ENCODE data around the gene CXXC1. TPM values are rescaled to one million over a fixed set of nuclear protein-coding genes. Genes with fewer than 3 reads are reported as not detected.

Gene CXXC1
- total RNA-seq, 1 donor from 2014 or later, result 33.7 TPM

DNA sequence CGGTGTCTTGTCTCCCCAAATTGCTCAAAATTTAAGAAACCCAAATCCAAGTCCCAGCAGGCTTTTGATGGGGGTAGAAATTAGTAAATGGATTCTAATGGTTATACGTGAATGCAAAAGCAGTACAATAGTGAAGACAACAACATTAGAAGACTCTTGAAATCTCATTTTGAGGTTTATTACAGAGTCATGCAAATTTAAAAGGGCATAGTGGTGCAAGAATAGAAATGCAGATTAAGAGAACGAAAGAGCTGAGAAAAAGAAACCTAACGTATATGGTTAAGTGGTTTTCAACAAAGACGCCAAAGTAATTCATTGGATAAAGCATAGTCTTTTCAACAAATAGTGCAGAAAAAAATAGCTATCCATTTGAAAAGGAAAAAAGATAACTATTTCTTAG, 33.2 kb upstream of the CXXC1 start:
- Histone ChIP-seq H3K4me1 (no peaks in the 10 kb centered on the region), H3K9me3 (replicated peaks) (no peaks in the 10 kb centered on the region), H3K27me3 (ENCODE audit: low read depth) (peaks cover 11% of the 10 kb centered on the region), H3K4me3 (no peak overlapping the region), H3K36me3 (no peaks in the 10 kb centered on the region), H3K27ac (replicated peaks) (no peak overlapping the region)
- no peak for DNase-seq
- TF ChIP-seq, protein P1, sequence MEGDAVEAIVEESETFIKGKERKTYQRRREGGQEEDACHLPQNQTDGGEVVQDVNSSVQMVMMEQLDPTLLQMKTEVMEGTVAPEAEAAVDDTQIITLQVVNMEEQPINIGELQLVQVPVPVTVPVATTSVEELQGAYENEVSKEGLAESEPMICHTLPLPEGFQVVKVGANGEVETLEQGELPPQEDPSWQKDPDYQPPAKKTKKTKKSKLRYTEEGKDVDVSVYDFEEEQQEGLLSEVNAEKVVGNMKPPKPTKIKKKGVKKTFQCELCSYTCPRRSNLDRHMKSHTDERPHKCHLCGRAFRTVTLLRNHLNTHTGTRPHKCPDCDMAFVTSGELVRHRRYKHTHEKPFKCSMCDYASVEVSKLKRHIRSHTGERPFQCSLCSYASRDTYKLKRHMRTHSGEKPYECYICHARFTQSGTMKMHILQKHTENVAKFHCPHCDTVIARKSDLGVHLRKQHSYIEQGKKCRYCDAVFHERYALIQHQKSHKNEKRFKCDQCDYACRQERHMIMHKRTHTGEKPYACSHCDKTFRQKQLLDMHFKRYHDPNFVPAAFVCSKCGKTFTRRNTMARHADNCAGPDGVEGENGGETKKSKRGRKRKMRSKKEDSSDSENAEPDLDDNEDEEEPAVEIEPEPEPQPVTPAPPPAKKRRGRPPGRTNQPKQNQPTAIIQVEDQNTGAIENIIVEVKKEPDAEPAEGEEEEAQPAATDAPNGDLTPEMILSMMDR (IDR thresholded peaks at IDR 0.05; ENCODE audit: borderline replicate concordance), result no peak
- intact Hi-C loops (cut with micrococcal nuclease), result no loop called here

DNA sequence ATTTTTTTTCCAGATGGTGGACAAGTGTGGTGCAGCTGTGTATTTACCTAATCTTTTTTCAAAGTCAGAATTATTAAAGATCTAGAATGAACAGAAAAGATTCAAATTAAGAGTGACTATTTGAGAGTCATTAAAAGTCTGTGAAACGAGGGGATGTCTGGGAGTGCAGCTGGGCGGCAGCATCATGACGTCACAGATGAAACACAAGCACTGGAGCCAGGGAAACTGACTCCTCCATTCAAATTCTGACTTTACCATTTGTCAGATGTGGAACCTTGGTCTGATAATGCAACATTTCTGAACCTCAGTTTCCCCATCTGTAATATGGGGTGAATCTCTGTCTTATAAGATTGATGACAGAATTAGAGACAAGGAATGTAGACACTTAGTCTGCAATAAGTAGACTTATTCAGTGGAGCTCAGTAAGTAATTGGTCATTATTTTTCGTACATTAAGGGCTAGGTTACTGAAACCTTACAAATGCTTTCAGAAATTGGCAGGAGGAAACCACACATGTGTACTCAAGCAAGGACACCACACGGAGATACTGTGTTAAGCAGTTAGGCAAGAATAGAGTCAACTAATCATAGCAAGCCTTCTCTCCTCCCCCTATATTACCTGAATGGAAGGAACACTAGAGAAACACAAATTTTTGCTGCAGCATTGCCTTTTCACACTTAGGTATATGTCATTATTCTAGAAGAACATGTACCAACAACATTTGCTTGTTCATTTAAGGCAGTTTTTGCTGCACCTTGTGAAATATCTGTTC, 27.8 kb upstream of the CXXC1 start:
- no peak overlapping the region for H3K27ac ChIP-seq (replicated peaks)
- H3K9me3 ChIP-seq (replicated peaks), result no peaks in the 10 kb centered on the region
- TF ChIP-seq, protein P1 (IDR thresholded peaks at IDR 0.05; ENCODE audit: borderline replicate concordance), result no peak
- no peaks in the 10 kb centered on the region for H3K36me3 ChIP-seq
- intact Hi-C loops (cut with micrococcal nuclease), result no loop called here
- no peak overlapping the region for H3K4me3 ChIP-seq
- no peak for DNase-seq
- no peaks in the 10 kb centered on the region for H3K4me1 ChIP-seq
- H3K27me3 ChIP-seq (ENCODE audit: low read depth), result peaks cover 18% of the 10 kb centered on the region

DNA sequence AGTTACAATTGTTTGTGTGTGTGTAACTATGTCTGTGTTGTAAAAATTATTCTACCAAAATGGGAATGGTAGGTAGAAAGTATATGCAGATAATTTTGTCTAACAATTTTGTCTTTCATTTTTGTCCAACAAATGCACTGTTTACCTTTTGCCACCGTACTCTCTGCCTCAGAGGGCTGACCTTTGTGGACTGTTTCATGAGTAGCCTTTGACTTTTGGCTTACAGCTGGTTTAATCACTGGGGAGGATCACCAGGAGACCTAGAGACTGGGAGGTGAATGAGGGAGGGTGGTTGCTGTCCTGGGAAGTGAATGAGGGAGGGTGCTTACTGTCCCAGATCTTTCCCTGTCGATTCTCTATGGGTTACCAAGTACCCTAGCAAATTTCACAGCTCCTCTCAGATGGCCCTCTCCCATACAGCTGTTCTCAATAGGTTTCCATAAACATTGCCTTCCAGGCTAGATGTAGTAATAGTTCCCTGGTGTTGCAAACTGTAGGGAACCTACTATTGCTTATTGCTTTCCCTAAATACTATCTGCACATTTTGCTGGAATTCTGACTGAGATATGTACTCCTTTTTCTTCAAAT, 26.5 kb upstream of the CXXC1 start:
- H3K36me3 ChIP-seq, result no peaks in the 10 kb centered on the region
- no peaks in the 10 kb centered on the region for H3K9me3 ChIP-seq (replicated peaks)
- H3K4me3 ChIP-seq, result no peak overlapping the region
- DNase-seq, result no peak
- intact Hi-C loops (cut with micrococcal nuclease), result no loop called here
- TF ChIP-seq, protein P1 (IDR thresholded peaks at IDR 0.05; ENCODE audit: borderline replicate concordance), result no peak
- H3K27me3 ChIP-seq (ENCODE audit: low read depth), result peaks cover 18% of the 10 kb centered on the region
- H3K4me1 ChIP-seq, result no peaks in the 10 kb centered on the region
- H3K27ac ChIP-seq (replicated peaks), result no peak overlapping the region

DNA sequence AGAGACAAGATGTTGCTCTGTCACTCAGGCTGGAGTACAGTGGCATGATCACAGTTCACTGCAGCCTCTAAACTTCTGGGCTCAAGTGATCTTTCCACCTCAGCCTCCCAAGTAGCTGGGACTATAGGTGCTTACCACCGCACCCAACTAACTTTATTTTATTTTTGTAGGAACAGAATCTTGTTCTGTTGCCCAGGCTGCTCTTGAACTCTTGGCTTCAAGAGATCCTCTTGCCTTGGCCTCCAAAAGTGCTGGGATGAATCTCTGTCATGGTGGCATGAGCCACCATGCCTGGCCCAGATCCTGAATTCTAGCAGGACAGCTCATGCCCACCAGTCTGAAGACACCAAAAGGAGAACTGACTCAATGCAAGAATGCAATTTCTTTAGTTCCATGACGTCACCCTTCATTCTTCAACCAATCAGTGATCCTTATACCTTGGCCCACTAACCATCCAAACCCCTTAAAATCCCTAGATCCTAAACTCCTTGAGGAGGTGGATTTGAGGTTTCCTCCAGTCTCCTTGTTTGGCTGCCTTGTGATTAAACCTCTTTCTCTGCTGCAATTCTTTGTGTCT, 25.6 kb upstream of the CXXC1 start:
- no peaks in the 10 kb centered on the region for H3K4me1 ChIP-seq
- no peak for DNase-seq
- no peaks in the 10 kb centered on the region for H3K36me3 ChIP-seq
- intact Hi-C loops (cut with micrococcal nuclease), result no loop called here
- no peak overlapping the region for H3K4me3 ChIP-seq
- peaks cover 16% of the 10 kb centered on the region for H3K27me3 ChIP-seq (ENCODE audit: low read depth)
- H3K9me3 ChIP-seq (replicated peaks), result no peaks in the 10 kb centered on the region
- TF ChIP-seq, protein P1 (IDR thresholded peaks at IDR 0.05; ENCODE audit: borderline replicate concordance), result no peak
- no peak overlapping the region for H3K27ac ChIP-seq (replicated peaks)

DNA sequence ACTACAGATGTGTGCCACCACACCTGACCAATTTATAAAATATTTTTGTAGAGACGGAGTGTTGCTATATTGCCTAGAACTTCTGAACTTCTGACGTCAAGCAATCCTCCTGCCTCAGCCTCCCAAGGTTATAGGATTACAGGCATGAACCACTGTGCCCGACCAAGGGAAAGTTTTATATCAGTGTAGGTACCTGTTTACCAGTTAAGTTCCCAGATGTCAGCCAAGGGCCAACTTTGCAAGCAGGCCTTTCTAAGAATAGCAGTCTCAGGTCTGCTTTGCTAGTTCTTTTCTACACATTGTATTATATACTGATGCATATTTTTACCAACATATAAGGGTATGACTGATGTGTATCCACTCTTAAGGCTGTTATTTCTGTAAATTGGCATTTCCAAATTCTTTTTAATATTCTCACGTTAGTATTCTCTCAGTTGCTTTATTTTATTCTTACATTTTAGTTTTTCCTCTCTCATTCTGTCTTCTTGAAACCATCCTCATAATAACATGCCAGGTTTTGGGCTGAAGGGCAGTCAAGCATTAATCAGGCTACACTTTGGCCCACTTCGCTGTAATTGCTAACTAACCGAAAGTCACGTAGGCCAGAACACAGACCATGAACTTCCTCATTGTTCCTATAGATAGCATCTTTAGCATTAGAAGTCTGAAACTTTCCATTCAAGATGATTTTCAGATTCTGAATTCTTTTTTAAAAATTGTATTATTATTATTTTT, 25.0 kb upstream of the CXXC1 start:
- intact Hi-C loops (cut with micrococcal nuclease), result no loop called here
- H3K36me3 ChIP-seq, result no peaks in the 10 kb centered on the region
- TF ChIP-seq, protein P1 (IDR thresholded peaks at IDR 0.05; ENCODE audit: borderline replicate concordance), result no peak
- no peak overlapping the region for H3K27ac ChIP-seq (replicated peaks)
- H3K27me3 ChIP-seq (ENCODE audit: low read depth), result peaks cover 11% of the 10 kb centered on the region
- H3K4me1 ChIP-seq, result peaks cover 1% of the 10 kb centered on the region
- H3K9me3 ChIP-seq (replicated peaks), result no peaks in the 10 kb centered on the region
- no peak overlapping the region for H3K4me3 ChIP-seq
- no peak for DNase-seq
